ENCODE results near the gene PRDM2.

PRDM2 gene

DNA sequence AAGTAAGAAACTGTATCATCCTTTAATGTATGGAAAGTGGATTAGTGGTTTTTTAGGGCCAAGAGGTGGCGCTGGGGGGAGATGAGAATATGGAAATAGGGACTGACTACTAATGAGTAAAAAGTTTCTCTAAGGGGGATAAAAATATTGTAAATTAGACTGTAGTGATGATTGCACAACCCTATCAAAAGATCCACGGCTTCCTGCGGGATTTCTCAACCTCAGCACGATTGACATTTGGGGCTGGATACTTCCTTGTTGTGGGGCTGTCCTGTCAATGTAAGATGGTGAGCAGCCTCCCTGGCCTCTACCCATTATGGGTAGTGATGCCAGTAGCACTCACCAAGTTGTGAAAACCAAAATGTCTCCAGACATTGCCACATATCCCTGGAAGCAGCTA is 36.0 kb upstream of the PRDM2 start:
- TF ChIP-seq, protein P1, sequence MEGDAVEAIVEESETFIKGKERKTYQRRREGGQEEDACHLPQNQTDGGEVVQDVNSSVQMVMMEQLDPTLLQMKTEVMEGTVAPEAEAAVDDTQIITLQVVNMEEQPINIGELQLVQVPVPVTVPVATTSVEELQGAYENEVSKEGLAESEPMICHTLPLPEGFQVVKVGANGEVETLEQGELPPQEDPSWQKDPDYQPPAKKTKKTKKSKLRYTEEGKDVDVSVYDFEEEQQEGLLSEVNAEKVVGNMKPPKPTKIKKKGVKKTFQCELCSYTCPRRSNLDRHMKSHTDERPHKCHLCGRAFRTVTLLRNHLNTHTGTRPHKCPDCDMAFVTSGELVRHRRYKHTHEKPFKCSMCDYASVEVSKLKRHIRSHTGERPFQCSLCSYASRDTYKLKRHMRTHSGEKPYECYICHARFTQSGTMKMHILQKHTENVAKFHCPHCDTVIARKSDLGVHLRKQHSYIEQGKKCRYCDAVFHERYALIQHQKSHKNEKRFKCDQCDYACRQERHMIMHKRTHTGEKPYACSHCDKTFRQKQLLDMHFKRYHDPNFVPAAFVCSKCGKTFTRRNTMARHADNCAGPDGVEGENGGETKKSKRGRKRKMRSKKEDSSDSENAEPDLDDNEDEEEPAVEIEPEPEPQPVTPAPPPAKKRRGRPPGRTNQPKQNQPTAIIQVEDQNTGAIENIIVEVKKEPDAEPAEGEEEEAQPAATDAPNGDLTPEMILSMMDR (IDR thresholded peaks at IDR 0.05; ENCODE audit: low read depth, low read length), result no peak
- no peak for DNase-seq
- H3K4me1 ChIP-seq, result no peaks in the 10 kb centered on the region
- no peaks in the 10 kb centered on the region for H3K9me3 ChIP-seq
- no peaks in the 10 kb centered on the region for H3K27me3 ChIP-seq
- no peak overlapping the region for H3K4me3 ChIP-seq (ENCODE audit: low read depth, low read length)
- no peaks in the 10 kb centered on the region for H3K36me3 ChIP-seq

DNA sequence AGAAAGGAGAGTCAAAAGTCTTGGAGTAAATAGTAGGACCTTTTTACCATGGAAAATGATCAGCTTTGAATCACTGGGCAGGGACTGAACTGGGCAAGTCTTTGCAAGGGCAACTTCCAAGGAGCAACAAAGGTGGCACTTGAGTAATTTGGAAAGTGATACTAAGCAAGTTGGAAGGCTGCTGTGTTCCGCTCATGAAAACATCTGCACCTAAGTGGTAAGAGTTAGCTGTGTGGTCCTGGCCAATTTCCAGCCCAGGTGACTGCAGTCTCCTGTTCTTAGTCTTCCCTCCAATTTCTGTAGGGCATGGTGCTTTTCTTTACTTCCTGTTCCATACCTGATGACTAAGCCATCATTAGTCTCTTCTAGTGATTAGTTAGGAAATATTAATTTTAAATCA is 35.5 kb upstream of the PRDM2 start:
- Histone ChIP-seq H3K9me3 (no peaks in the 10 kb centered on the region), H3K27me3 (no peaks in the 10 kb centered on the region), H3K4me1 (no peaks in the 10 kb centered on the region), H3K36me3 (no peaks in the 10 kb centered on the region), H3K4me3 (ENCODE audit: low read depth, low read length) (no peak overlapping the region)
- TF ChIP-seq, protein P1 (IDR thresholded peaks at IDR 0.05; ENCODE audit: low read depth, low read length), result no peak
- DNase-seq, result no peak

DNA sequence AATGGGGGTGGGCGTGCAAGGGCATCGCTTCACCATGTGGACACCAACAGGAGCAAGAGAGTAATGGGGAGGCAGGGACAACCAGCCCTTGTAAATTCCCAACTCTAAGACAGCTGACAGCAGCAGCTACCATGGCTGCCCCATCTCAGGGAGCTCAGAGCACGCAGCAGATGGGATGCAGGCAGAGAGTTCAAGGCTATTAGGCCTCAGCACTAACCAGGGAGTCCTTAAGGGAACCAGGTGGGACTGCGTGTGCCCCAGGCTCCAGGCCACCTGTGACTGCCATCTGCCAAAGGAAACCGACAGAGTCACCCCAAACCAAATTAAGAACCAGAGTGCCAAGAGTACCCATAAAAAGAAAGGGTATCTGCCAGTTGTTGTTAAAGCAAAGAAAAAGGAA is 33.7 kb upstream of the PRDM2 start:
- TF ChIP-seq, protein P1 (IDR thresholded peaks at IDR 0.05; ENCODE audit: low read depth, low read length), result no peak
- no peaks in the 10 kb centered on the region for H3K36me3 ChIP-seq
- no peaks in the 10 kb centered on the region for H3K4me1 ChIP-seq
- no peaks in the 10 kb centered on the region for H3K9me3 ChIP-seq
- H3K27me3 ChIP-seq, result no peaks in the 10 kb centered on the region
- DNase-seq, result no peak
- H3K4me3 ChIP-seq (ENCODE audit: low read depth, low read length), result no peak overlapping the region

DNA sequence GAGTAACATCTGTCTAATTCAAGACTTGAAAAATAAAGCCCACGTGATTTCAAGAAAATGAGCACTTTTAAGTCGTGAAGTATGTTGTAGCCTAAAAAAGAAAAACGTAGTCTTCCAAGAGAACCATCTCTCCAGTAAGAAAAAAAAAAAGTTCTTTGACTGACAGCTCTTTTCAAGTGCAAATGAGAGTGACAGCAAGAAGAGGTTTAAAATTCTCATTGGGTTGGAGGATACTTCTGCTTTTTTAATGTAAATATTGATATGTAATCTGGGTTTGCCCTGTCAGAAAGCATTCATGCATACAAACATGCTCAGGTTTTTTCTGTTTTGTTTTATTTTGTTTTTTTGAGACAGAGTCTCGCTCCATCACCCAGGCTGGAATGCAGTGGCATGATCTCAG is 32.3 kb upstream of the PRDM2 start:
- no peak for DNase-seq
- H3K4me1 ChIP-seq, result no peaks in the 10 kb centered on the region
- TF ChIP-seq, protein P1 (IDR thresholded peaks at IDR 0.05; ENCODE audit: low read depth, low read length), result no peak
- H3K4me3 ChIP-seq (ENCODE audit: low read depth, low read length), result no peak overlapping the region
- no peaks in the 10 kb centered on the region for H3K9me3 ChIP-seq
- no peaks in the 10 kb centered on the region for H3K27me3 ChIP-seq
- no peaks in the 10 kb centered on the region for H3K36me3 ChIP-seq

DNA sequence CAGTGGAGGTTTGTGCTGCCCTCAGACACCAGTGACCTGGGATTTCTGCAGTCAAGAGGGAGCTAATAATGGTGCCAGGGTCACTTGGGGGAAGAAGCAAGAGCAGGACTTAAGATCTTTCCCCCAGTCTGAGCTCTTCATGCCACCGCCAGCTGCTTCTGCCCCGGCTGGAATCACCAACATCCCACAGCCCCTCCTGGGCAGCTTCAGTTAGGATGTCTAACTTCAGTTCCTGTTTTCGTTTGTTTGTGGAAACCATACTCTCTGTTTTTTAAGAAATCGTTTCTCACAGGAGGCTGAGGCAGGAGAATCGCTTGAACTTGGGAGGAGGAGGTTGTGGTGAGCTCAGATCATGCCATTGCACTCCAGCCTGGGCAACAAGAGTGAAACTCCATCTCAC is 25.6 kb upstream of the PRDM2 start:
- H3K4me3 ChIP-seq (ENCODE audit: low read depth, low read length), result no peak overlapping the region
- TF ChIP-seq, protein P1 (IDR thresholded peaks at IDR 0.05; ENCODE audit: low read depth, low read length), result no peak
- H3K9me3 ChIP-seq, result no peaks in the 10 kb centered on the region
- DNase-seq, result no peak
- no peaks in the 10 kb centered on the region for H3K36me3 ChIP-seq
- no peaks in the 10 kb centered on the region for H3K27me3 ChIP-seq
- no peaks in the 10 kb centered on the region for H3K4me1 ChIP-seq

DNA sequence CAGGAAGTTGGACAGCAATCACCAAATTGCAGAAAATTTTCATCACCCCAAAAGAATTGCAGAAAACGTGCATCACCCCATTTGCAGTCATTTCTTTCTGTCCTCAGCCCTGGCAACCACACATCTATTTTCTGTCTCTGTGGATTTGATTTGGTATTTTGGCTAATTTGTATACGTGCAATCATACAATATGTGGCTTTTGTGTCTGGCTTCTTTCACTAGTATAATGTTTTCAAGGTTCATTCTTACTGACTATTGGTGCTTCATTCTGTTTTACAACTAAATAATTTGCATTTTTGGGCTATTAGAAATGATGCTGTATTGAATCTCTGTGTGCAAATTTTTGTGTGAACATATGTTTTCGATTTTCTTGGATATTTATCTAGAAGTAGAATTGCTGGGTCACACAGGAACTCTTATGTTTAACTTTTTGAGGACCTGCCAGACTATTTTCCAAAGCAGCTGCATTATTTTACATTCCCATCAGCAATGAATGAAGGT is 24.8 kb upstream of the PRDM2 start:
- DNase-seq, result no peak
- TF ChIP-seq, protein P1 (IDR thresholded peaks at IDR 0.05; ENCODE audit: low read depth, low read length), result no peak
- H3K4me1 ChIP-seq, result no peaks in the 10 kb centered on the region
- H3K27me3 ChIP-seq, result no peaks in the 10 kb centered on the region
- no peaks in the 10 kb centered on the region for H3K9me3 ChIP-seq
- no peak overlapping the region for H3K4me3 ChIP-seq (ENCODE audit: low read depth, low read length)
- no peaks in the 10 kb centered on the region for H3K36me3 ChIP-seq

All from BE2C (cell line).